DMS153 (cell line): ENCODE results near the gene SUSD4.
"Not testable (repeated sequence)": the region's sequence is repeated elsewhere in the genome, so short reads cannot be mapped to it uniquely, and the experiment has no call there.

Experiments
- DNase-seq: peaks from one replicate; lab custom pipeline; 2025; lab: John Stamatoyannopoulos, UW

SUSD4 gene

GRCh38 chr1:223363856-223364684, at the start of gene SUSD4:
TSS of gene SUSD4 (minus strand) at chr1:223364176. CDS start at chr1:223363425, 751 bp downstream.
- peak; percentile 72 for DNase-seq

GRCh38 chr1:223413216-223413615, 49.2 kb upstream of the SUSD4 start:
- no peak for DNase-seq

DNA sequence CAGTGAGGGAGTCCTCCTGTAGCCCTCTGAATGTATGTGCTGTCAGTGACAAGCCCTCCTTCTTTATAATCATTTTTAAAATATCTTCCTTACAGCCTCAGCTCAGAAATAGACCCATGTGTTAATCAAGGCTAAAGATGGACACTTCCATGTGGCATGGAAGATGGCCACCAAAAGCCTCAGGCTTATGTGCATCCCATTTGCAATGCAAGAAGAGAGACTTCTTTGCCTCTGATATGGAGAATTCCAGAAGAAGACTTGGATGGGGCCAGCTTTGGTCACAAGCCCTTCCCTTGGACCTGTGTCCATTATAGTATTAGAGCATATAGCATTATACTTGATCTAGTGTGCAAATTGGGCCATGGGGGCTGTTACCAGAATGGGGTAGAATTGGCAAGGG, 47.7 kb upstream of the SUSD4 start:
- no peak for DNase-seq

GRCh38 chr1:223411309-223411708, 47.3 kb upstream of the SUSD4 start:
- no peak for DNase-seq

GRCh38 chr1:223410036-223410435, 46.1 kb upstream of the SUSD4 start:
- no peak for DNase-seq

GRCh38 chr1:223405507-223405906, 41.5 kb upstream of the SUSD4 start:
- DNase-seq = no peak

DNA sequence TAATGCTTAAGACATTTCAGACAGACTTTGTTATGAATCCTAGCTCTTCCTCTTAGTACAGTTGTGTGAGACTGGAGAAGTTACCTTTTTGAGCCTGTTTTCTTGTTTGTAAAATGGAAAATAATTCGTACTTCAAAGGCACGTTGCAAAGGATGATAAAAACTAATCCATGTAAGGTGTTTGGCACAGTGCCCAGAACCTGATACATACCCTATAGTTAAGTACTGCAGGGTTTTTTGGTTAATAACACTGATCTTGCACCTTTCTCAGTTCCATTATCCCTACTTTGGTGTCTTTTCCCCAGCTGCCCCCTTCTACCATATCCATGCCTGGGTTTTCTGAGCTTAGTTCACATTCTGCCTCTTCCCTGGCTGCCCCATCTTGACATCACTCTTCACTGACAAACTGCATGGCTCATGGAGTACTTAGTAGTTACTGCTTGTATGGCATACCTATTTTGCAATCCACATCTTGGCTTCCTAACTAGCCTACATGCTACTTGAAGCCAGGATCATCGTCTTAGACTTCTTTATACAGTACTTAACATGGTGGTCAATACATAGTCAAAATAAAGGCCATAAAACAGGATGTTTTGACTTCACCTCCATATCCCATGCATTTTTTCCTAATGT, 39.3 kb upstream of the SUSD4 start:
- DNase-seq = no peak

DNA sequence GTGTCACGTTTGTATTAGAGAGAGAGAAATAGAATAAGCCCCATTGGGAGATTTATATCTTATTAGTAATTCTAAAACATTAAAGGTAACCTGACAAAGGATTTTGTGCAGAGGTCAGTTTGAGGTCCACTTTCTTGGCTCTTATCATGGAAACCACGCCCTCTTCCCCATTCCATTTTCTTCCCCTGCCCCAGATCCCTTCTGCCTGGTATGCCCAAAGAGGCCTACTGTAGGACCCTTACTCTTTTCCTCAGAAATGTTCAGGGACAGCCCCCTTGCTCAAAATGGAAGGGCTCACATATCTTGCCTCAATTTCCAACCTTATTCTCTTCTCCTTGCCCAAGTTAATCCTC, 38.8 kb upstream of the SUSD4 start:
- no peak for DNase-seq

DNA sequence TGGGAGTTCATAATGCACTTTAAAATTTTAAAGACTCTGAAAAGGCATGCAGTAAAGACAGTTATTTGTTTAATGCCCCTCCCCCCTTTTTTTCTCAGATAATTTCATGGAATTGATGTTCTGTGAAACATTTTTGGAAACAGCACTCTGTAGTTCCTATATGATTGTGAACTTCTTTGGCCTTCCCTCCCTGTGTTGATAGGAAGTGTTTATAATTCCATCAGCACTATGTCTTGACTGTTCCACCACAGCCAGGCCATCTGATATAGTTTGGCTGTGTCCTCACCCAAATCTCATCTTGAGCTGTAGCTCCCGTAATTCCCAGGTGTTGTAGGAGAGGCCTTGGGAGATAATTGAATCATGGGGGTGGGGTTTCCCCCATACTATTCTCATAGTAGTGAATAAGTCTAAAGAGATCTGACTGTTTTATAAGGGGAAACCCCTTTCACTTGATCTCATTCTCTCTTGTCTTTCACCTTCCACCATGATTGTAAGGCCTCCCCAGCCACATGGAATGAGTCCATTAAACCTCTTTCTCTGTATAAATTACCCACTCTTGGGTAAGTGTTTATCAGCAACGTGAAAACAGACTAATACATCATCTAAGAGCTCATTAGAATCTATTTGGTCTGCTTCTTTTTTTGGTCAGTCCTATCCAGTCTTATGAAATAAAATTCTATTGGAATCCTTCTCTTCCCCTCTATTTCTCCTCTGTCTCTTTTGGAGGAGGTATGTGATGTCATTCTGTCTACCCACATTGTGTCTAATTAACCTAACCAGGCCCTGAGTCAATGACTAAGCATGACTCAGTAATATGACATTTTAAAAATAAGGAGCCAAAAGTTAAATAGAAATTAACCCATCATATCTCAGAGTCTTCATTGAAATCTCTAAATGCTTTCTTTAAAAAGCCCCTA, 38.2 kb upstream of the SUSD4 start:
- no peak for DNase-seq

GRCh38 chr1:223399393-223399792, 35.4 kb upstream of the SUSD4 start:
- DNase-seq = not testable (repeated sequence)

DNA sequence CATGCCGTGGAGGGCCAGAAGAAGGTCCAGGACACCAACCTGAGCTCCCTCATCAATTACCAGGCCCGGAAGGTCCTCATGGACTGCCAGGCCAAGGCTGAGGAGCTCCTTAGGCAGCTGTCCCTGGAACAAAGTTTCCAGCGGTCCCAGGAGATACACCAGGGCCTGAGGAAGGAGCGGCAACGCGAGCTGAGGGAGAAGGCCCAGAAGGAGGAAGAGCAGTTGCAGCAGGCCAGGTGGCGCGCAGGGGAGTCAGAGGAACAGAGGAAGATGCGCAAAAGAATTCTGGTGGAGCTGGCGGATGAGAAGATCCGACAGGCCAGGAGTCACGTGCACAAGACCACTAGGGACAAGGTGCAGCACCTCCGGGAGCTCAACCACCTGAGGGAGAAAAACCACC, 30.7 kb upstream of the SUSD4 start:
- DNase-seq = no peak

DNA sequence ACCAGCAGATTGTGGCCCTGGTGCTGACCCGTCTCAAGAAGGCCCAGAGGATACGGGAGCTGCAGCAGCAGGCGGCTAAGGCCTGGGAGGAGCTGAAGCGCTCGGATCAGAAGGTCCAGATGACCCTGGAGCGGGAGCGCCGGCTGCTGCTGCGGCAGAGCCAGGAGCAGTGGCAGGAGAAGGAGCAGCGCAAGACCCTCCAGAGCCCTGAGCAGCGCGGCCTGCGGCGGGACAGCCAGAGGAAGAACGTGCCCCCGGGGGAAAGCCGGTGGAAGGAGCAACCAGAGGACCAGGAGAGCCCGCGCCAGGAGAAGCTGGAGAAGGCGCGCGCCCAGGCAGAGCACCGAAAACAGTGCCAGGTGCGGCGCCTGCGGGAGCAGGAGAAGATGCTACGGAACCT, 30.3 kb upstream of the SUSD4 start:
- no peak for DNase-seq

DNA sequence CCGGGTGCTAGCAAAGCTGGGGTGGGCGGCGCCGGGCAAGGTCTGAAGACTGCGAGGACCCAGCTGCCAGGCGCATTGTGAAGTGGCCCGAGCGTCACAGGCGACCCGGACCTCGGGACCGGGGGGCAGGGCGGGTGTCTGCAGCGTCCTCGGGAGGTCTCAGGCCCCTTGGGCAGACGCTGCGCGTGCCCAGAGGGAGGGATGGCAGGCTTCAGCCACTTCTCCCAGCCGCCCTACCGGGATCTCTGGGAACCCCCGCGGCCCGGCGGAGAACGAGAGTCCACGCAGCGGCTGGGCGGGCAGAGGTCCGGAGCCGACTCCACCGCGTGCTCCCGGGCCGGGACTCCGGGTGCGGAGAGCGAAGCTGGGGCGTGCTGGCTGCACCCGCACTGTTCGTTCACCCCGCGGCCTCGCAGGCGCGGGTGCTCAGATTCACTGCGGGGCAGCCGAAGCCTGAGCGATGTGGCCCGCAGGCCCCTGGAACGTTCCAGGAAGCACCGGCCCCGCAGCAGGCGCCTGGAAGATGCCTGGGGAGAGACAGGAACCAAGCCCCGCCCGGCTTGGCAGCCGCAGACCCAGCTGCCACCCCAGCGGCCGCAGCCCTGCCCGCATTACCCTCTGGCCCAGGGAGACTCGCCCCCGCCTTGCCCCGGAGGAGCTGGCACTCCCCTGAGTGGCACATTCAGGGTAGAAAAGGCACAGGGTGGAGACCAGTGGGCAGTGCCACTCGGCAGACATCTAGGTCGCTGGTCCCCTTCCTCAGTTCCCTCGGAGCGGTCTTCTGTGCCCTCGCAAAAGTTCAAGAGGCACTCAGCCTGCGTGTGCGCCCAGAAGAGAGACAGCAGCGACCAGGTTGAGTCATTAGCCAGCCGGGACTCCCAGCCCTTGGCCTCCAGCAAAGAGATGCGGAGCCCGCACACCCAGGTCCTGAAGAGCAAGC, 29.6 kb upstream of the SUSD4 start, which contains the start of gene CCDC185:
Gene CCDC185 (plus strand): TSS at position 141 of the 940 bp plus-strand sequence. CDS start 61 bp downstream, at position 202.
- no peak for DNase-seq

- no peak for DNase-seq
These were observed 26.6 kb upstream of the SUSD4 start for GRCh38 chr1:223390618-223391017.

GRCh38 chr1:223386013-223386412, 22.0 kb upstream of the SUSD4 start:
- DNase-seq = no peak

DNA sequence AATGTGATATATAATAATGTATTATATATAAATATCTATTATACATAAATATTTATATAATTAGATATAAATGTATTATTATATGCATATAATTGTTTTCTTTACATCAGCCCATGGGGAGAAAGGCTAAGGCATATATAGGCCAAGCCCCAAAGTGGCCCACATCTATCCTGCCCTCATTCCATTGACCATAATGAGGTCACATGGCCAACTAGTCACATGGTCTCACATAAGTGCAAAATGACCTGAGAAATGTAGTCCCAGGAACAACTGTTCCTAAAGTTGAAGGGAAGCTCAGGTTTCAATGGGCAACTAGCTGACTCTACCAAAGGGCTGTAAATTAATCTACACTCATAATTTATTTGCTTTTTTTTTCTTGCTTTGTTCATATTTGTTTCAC, 14.8 kb upstream of the SUSD4 start:
- DNase-seq = no peak

- no peak for DNase-seq
These were observed 10.2 kb upstream of the SUSD4 start for GRCh38 chr1:223374064-223374610.

GRCh38 chr1:223364685-223365382, 858 bp upstream of the SUSD4 start:
- DNase-seq = no peak

DNA sequence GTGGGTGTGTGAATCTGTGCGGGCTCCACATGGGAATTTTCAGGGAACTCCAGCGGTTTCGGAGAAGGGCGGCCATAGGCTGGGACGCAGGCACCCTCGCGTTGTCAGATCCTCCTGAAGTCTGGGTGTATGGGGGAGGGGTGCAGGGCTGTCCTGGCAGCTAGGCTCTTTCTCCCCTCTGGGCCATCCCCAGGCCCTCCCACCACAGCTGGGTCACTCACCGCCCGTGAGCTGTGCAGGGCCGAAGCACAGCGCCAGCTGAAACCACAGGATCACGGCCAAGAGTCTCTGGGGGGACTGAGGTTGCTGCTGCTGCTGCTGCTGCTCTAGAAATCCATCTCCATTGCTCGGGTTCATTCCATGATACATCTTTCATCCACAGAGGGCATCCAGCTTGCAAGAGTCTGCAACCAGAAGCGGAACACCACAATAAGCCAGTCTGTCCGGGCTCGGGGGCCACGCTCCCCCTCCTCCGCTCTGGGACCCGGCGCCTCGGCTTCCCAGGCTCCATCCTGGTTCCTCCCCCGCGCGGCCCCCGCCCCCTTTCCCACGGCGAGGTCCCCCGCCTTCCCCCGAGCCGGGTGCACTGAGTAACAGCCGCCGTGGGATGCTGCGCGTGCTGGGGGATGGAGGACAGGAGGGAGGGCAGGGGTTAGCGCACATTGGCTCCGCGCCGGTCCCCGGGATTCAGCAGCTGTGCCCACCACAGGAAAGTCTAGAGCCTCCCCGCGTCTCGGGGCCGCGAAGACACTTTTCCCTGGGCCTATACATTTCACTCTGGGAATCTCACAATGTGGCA, 720 bp downstream of the SUSD4 start:
- no peak for DNase-seq

GRCh38 chr1:223358826-223359225, 5.2 kb downstream of the SUSD4 start:
- no peak for DNase-seq
